HepG2 (cell line): ENCODE data around the gene GNG7. TPM values are rescaled to one million over a fixed set of nuclear protein-coding genes. Genes with fewer than 3 reads are reported as not detected.

Source experiments
- ADNP ChIP-seq: sonication (generic); formaldehyde crosslinking; IDR thresholded peaks from 2 replicates; pipeline ENCODE4 v1.4.0; 2020; ENCODE audit warnings: missing genetic modification reagents
- CHD4 ChIP-seq: fragments of 200-600 bp; sonication (generic); IDR thresholded peaks from 2 replicates; pipeline ENCODE4 v1.7.0; 2017; ENCODE audit warnings: mild to moderate bottlenecking, low read length, borderline replicate concordance
- EEA1 ChIP-seq: sonication (generic); formaldehyde crosslinking; IDR thresholded peaks from 2 replicates; pipeline ENCODE4 v1.5.1; 2020; ENCODE audit warnings: mild to moderate bottlenecking, missing genetic modification reagents, borderline replicate concordance
- ETV6 ChIP-seq: sonication (generic); formaldehyde crosslinking; conservative IDR thresholded peaks from 2 replicates; pipeline ENCODE4 v1.4.0; 2020; ENCODE audit warnings: missing genetic modification reagents
- FOSL2 ChIP-seq: sonication (generic); formaldehyde crosslinking; IDR thresholded peaks from 2 replicates; pipeline ENCODE4 v1.4.0; 2020; ENCODE audit warnings: missing genetic modification reagents
- FOXP1 ChIP-seq, 2 experiments: fragments of 450-650 bp in 1 of 2; IDR thresholded peaks; 2 replicates each; pipeline ENCODE4 v1.6.1; 2017 to 2018; ENCODE audit warnings: antibody characterized with exemption in 1 of 2
- HNRNPK ChIP-seq: fragments of 200-400 bp; formaldehyde crosslinking; IDR thresholded peaks from 2 replicates; pipeline ENCODE4 v1.6.1; 2018; ENCODE audit warnings: low read length, low read depth, moderate library complexity, mild to moderate bottlenecking; ENCODE audit not compliant: poor library complexity, severe bottlenecking
- HOXA5 ChIP-seq: sonication (generic); formaldehyde crosslinking; IDR thresholded peaks from 2 replicates; pipeline ENCODE4 v1.4.0; 2020; ENCODE audit warnings: missing genetic modification reagents
- KAT7 ChIP-seq: IDR thresholded peaks from 2 replicates; pipeline ENCODE4 v1.6.1; 2018; ENCODE audit warnings: borderline replicate concordance, missing compliant biosample characterization
- MEF2D ChIP-seq: sonication (generic); formaldehyde crosslinking; IDR thresholded peaks from 2 replicates; pipeline ENCODE4 v1.5.1; 2020; ENCODE audit warnings: mild to moderate bottlenecking, missing genetic modification reagents
- NFKB2 ChIP-seq: sonication (generic); formaldehyde crosslinking; IDR thresholded peaks from 2 replicates; pipeline ENCODE4 v1.4.0; 2020; ENCODE audit warnings: missing genetic modification reagents, borderline replicate concordance
- PCBP1 ChIP-seq: fragments of 200-400 bp; formaldehyde crosslinking; IDR thresholded peaks from 2 replicates; pipeline ENCODE4 v1.6.1; 2017; ENCODE audit warnings: mild to moderate bottlenecking, low read depth, low read length, borderline replicate concordance
- PCBP2 ChIP-seq: fragments of 200-400 bp; formaldehyde crosslinking; optimal IDR thresholded peaks from 2 replicates; pipeline ENCODE3; 2018; ENCODE audit warnings: low read length, low read depth; ENCODE audit not compliant: poor library complexity, severe bottlenecking
- RELA ChIP-seq: sonication (generic); formaldehyde crosslinking; IDR thresholded peaks from 2 replicates; pipeline ENCODE4 v1.4.0; 2020; ENCODE audit warnings: missing genetic modification reagents
- SALL1 ChIP-seq: sonication (generic); formaldehyde crosslinking; IDR thresholded peaks from 2 replicates; pipeline ENCODE4 v1.8.0; 2022; ENCODE audit warnings: mild to moderate bottlenecking, missing genetic modification reagents
- SOX6 ChIP-seq, 2 experiments: fragments of 450-650 bp in 1 of 2; sonication (generic) in 1 of 2; formaldehyde crosslinking in 1 of 2; IDR thresholded peaks; 2 replicates each; pipeline versions ENCODE4 v1.4.0 to v1.6.1; 2017 to 2020; ENCODE audit warnings: antibody characterized with exemption in 1 of 2, mild to moderate bottlenecking in 1 of 2, missing genetic modification reagents in 1 of 2
- TBP ChIP-seq: sonication (generic); formaldehyde crosslinking; IDR thresholded peaks from 2 replicates; pipeline ENCODE4 v1.5.0; 2020; ENCODE audit warnings: missing genetic modification reagents
- TCF7L2 ChIP-seq: IDR thresholded peaks from 2 replicates; pipeline ENCODE4 v1.6.1; 2011; ENCODE audit warnings: mild to moderate bottlenecking, low read depth, low read length, moderate library complexity
- TRIM24 ChIP-seq: sonication (generic); formaldehyde crosslinking; IDR thresholded peaks from 2 replicates; pipeline ENCODE4 v1.8.0; 2022; ENCODE audit warnings: mild to moderate bottlenecking, missing genetic modification reagents
- ZC3H13 ChIP-seq: sonication (generic); formaldehyde crosslinking; IDR thresholded peaks from 2 replicates; pipeline ENCODE4 v1.8.1; 2023; ENCODE audit warnings: mild to moderate bottlenecking, missing genetic modification reagents, moderate library complexity
- ZKSCAN1 ChIP-seq: fragments of 150-350 bp; IDR thresholded peaks from 2 replicates; pipeline ENCODE4 v1.6.1; 2014; ENCODE audit warnings: low read length
- ZNF230 ChIP-seq: sonication (generic); formaldehyde crosslinking; IDR thresholded peaks from 2 replicates; pipeline ENCODE4 v1.4.0; 2020; ENCODE audit warnings: mild to moderate bottlenecking, missing genetic modification reagents
- ZNF235 ChIP-seq: sonication (generic); formaldehyde crosslinking; IDR thresholded peaks from 2 replicates; pipeline ENCODE4 v1.8.1; 2023; ENCODE audit warnings: mild to moderate bottlenecking, missing genetic modification reagents, borderline replicate concordance
- ZNF263 ChIP-seq: sonication (generic); formaldehyde crosslinking; IDR thresholded peaks from 2 replicates; pipeline ENCODE4 v1.4.0; 2020; ENCODE audit warnings: missing genetic modification reagents
- ZNF343 ChIP-seq: sonication (generic); formaldehyde crosslinking; IDR thresholded peaks from 2 replicates; pipeline ENCODE4 v1.4.0; 2020; ENCODE audit warnings: mild to moderate bottlenecking, missing genetic modification reagents
- ZNF569 ChIP-seq: sonication (generic); formaldehyde crosslinking; IDR thresholded peaks from 2 replicates; pipeline ENCODE4 v1.5.0; 2020; ENCODE audit warnings: mild to moderate bottlenecking, missing genetic modification reagents, moderate library complexity, borderline replicate concordance
- polyA plus RNA-seq, 8 experiments: library from polyadenylated mRNA; depleted of rRNA in 3 of 8; stranded (reverse) in 7 of 8; unstranded in 1 of 8; fragments of >200 nt; fragmentation: Illumina TruSeq in 4 of 8; extraction: Trizol in 4 of 8; gene quantifications; 2 replicates each; pipeline versions ENCODE4 v1.2.1 to v1.2.3, GENCODE V29; 2011 to 2016; ENCODE audit warnings: low read depth in 4 of 8, missing spikeins in 1 of 8, mixed read lengths in 1 of 8; ENCODE audit not compliant: insufficient read depth in 1 of 8
- total RNA-seq, 5 experiments: library from RNA; depleted of rRNA; stranded (reverse); fragments of >200 nt; fragmentation: Illumina TruSeq; extraction: Trizol; gene quantifications; 2 replicates each; pipeline ENCODE4 v1.2.3, GENCODE V29; 2016; ENCODE audit warnings: low read depth in 1 of 5
- TF ChIP-seq, protein P1 (sequence below): IDR thresholded peaks from 2 replicates; pipeline ENCODE4 v1.6.1; 2016; ENCODE audit warnings: mild to moderate bottlenecking, missing biosample characterization, missing genetic modification reagents
- TF ChIP-seq, protein P2 (sequence below): sonication (generic); formaldehyde crosslinking; IDR thresholded peaks from 2 replicates; pipeline ENCODE4 v1.5.1; 2020; ENCODE audit warnings: mild to moderate bottlenecking, missing genetic modification reagents, moderate library complexity

The GNG7 gene
- total and polyA plus RNA-seq, 2 of the 13 experiments (the other 11 are each of a cell fraction or from before 2014, with no cell fraction given) = 1.4 to 3.3 TPM

DNA sequence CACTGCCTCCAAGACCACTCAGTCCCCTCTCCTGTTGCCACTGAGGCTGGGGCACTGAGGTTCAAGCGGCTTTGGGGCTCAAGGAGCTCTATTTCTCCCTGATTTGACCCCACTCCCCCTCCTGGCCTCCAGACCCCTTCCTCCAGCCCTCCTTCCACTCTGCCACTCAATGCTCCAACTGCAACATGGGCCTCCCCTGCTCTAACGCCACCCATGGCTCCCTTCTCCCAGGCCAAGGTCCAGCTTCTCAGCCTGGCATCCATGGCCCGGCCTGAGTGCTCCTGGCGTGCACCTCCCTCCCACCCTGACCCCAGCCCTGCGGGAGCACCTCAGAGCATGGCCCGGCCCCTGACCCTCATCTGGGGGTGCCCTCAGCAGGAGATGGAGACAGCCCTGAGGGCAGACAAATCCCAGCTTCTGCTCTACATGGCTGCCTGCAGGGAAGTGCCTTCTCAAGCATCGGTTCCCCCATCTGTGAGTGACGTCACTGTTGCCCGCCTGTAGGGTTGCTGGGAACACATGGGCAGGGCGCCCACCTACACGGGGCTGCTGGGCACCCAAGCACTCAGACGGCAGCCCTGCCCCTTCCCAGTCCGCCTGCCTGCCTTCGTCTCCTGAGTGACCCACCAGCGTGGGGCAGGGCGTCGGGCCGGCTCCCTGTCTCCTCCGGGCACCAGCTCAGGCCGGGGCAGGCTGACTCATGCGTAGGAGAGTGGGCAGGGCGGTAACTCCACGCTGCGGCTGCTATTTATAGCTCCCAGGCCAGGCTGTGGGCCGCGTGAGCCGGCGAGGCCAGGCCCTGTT lies 20.2 kb upstream of the GNG7 start (continued):
- TF ChIP-seq CHD4 (no peak), SALL1 (CRISPR knock-in tag) (no peak), PCBP1 (0 out of 2 replicates have a peak, but pooled peaks have one; percentile 21), ZC3H13 (CRISPR knock-in tag) (no peak), EEA1 (no peak), KAT7 (CRISPR knock-in tag) (no peak), FOXP1 (IDR thresholded peaks at IDR 0.05) (no peak), FOXP1 (CRISPR knock-in tag; IDR thresholded peaks at IDR 0.05) (no peak), ZKSCAN1 (no peak), ZNF569 (CRISPR knock-in tag) (no peak), ZNF235 (CRISPR knock-in tag) (no peak), PCBP2 (no peak), ZNF230 (CRISPR knock-in tag) (no peak), ADNP (no peak), HOXA5 (CRISPR knock-in tag) (no peak), NFKB2 (CRISPR knock-in tag) (no peak), ZNF263 (peak; percentile 32; the same call in 1 of the 2 replicates), TBP (CRISPR knock-in tag) (no peak), HNRNPK (no peak), ZNF343 (CRISPR knock-in tag) (no peak), TCF7L2 (no peak), RELA (CRISPR knock-in tag) (no peak), TRIM24 (no peak), MEF2D (CRISPR knock-in tag) (0 out of 2 replicates have a peak, but pooled peaks have one; percentile 22), ETV6 (CRISPR knock-in tag) (no peak), FOSL2 (CRISPR knock-in tag) (peak; percentile 61), SOX6 (IDR thresholded peaks at IDR 0.05) (no peak), SOX6 (CRISPR knock-in tag; IDR thresholded peaks at IDR 0.05) (no peak)
- TF ChIP-seq, protein P1, sequence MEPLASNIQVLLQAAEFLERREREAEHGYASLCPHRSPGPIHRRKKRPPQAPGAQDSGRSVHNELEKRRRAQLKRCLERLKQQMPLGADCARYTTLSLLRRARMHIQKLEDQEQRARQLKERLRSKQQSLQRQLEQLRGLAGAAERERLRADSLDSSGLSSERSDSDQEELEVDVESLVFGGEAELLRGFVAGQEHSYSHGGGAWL (CRISPR knock-in tag) = no peak
- TF ChIP-seq, protein P2, sequence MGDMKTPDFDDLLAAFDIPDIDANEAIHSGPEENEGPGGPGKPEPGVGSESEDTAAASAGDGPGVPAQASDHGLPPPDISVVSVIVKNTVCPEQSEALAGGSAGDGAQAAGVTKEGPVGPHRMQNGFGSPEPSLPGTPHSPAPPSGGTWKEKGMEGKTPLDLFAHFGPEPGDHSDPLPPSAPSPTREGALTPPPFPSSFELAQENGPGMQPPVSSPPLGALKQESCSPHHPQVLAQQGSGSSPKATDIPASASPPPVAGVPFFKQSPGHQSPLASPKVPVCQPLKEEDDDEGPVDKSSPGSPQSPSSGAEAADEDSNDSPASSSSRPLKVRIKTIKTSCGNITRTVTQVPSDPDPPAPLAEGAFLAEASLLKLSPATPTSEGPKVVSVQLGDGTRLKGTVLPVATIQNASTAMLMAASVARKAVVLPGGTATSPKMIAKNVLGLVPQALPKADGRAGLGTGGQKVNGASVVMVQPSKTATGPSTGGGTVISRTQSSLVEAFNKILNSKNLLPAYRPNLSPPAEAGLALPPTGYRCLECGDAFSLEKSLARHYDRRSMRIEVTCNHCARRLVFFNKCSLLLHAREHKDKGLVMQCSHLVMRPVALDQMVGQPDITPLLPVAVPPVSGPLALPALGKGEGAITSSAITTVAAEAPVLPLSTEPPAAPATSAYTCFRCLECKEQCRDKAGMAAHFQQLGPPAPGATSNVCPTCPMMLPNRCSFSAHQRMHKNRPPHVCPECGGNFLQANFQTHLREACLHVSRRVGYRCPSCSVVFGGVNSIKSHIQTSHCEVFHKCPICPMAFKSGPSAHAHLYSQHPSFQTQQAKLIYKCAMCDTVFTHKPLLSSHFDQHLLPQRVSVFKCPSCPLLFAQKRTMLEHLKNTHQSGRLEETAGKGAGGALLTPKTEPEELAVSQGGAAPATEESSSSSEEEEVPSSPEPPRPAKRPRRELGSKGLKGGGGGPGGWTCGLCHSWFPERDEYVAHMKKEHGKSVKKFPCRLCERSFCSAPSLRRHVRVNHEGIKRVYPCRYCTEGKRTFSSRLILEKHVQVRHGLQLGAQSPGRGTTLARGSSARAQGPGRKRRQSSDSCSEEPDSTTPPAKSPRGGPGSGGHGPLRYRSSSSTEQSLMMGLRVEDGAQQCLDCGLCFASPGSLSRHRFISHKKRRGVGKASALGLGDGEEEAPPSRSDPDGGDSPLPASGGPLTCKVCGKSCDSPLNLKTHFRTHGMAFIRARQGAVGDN (CRISPR knock-in tag) = peak; percentile 51
